Motor neuron (in vitro differentiated cells): ENCODE data around the gene LRRTM3. TPM values are rescaled to one million over a fixed set of nuclear protein-coding genes. Genes with fewer than 3 reads are reported as not detected.

Source experiments
- ATAC-seq, 8 experiments: fragments of 200-7000 bp; cut with Tn5 transposase; replicated peaks in 6 of 8; 2 replicates each; pipeline ENCODE4 v1.8.0; 2021; ENCODE audit warnings: mild to moderate bottlenecking in 8 of 8, moderate library complexity in 8 of 8
- H3K27ac ChIP-seq, 2 donors: fragments of 250-450 bp; sonication (Bioruptor Pico); 2 replicates each; pipeline ENCODE4 v1.9.0; 2021; ENCODE audit warnings: antibody characterized with exemption in 2 of 2, mild to moderate bottlenecking in 2 of 2, moderate library complexity in 1 of 2
- H3K4me1 ChIP-seq, 2 donors: fragments of 250-450 bp; sonication (Bioruptor Pico); replicated peaks in 1 of 2; 2 replicates each; pipeline ENCODE4 v1.6.1; 2021; ENCODE audit warnings: antibody characterized with exemption in 2 of 2, mild to moderate bottlenecking in 2 of 2, moderate library complexity in 1 of 2
- H3K4me3 ChIP-seq, 5 donors: fragments of 250-450 bp; sonication (Bioruptor Pico); 2 replicates each; pipeline ENCODE4 v1.9.0; 2021; ENCODE audit warnings: antibody characterized with exemption in 5 of 5, mild to moderate bottlenecking in 5 of 5, moderate library complexity in 4 of 5
- WGBS, 10 experiments: fragments of 450-650 bp; shearing (Covaris generic); methylation state at CpG; one replicate each; pipeline ENCODE4 v1.0.0; 2022; 5-methylcytosine and 5-hydroxymethylcytosine counted together
- in situ Hi-C, 9 experiments: fragments of 400-800 bp; cut with MboI; loops; one replicate each; pipeline ENCODE4 v1.15.0; 2021; ENCODE audit warnings: low sequenced_read_pairs in 9 of 9, low pct_unique_long_range_greater_than_20kb in 2 of 9; ENCODE audit not compliant: unreplicated experiment in 9 of 9
- total RNA-seq, 8 experiments: library from RNA; unstranded; fragments of 300-600 nt; gene quantifications; 2 replicates each; pipeline versions ENCODE4 v1.2.3 to v1.2.4, GENCODE V29; 2022

The LRRTM3 gene
- 10 to 100 TPM in 4 of 8 experiments, 1 to 10 TPM in 2, under 1 TPM in 1, not detected in 1; 0.40 to 16.9 (median 11.4) TPM for total RNA-seq

DNA sequence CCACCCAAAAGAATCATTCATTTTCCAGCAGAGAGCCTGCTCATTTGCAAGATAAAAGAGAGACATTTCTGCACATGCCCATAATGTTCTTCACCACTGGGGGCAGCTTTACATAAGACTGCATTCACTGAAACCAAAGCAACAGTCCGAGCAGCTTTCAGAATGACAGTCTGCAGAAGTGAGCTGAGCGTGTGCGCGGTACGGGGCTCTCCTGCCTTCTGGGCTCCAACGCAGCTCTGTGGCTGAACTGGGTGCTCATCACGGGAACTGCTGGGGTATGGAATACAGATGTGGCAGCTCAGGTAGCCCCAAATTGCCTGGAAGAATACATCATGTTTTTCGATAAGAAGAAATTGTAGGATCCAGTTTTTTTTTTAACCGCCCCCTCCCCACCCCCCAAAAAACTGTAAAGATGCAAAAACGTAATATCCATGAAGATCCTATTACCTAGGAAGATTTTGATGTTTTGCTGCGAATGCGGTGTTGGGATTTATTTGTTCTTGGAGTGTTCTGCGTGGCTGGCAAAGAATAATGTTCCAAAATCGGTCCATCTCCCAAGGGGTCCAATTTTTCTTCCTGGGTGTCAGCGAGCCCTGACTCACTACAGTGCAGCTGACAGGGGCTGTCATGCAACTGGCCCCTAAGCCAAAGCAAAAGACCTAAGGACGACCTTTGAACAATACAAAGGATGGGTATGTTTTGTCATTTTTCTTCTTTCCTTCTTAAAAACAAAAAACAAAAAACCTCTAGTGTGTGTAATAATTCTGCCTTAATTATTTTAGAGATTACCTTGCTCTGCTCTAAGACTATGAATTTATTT lies at the start of gene LRRTM3:
Gene LRRTM3 (plus strand): TSS at position 141 of the 820 bp plus-strand sequence.
- H3K27ac ChIP-seq, result peak within 1 kb of the TSS; percentile 37 to 65
- no peaks in the 10 kb centered on the region for H3K4me1 ChIP-seq
- H3K4me3 ChIP-seq, result peak within 1 kb of the TSS; percentile 37 to 81 (median 46)
- ATAC-seq, result peak; percentile 83 to 100 (median 95)
- in situ Hi-C loops, result loop anchor here in 3 of 9 experiments (25.0 kb wide), 1 partner anchor 586 kb away; no protein-coding TSS in a partner anchor
- 0 to 17% (median 0%) methylated on average over 1 to 9 of the region's 16 CpGs; no CpG with 5 or more reads in 1 of the 10 experiments for WGBS, 10 experiments

- in situ Hi-C loops, result no loop called here
- peaks cover 0 to 10% of the 10 kb centered on the region in 2 donors for H3K4me1 ChIP-seq
- no peak for ATAC-seq
- no peak overlapping the region for H3K27ac ChIP-seq
- H3K4me3 ChIP-seq, result no peak overlapping the region
- 10 to 93% (median 83%) methylated on average over 1 to 2 of the region's 2 CpGs; no CpG with 5 or more reads in 1 of the 10 experiments for WGBS, 10 experiments
Measured at GRCh38 chr10:66877361-66877760, 48.5 kb upstream of the LRRTM3 start.

DNA sequence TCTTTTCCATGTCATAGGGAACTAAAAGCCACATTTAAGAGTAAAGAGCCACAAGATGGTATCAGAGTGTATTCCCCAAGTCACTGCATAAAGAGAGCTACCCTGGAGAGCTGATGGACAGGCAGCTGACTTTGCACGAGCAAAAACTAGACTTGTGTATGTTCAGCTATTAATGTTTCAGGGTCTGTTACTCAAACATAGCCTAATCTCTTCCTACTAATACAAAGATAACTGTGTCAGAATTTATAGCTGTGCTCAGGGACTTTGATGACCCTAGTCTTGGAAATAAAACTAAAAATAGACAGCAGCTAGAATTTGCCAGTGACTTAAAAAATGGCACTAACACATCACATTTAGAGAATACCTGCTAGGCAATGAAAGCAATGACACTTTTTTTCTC lies 45.5 kb upstream of the LRRTM3 start:
- 0 to 88% (median 55%) methylated on average over 1 of the region's 1 CpG; no CpG with 5 or more reads in 5 of the 10 experiments for WGBS, 10 experiments
- in situ Hi-C loops, result no loop called here
- ATAC-seq, result peak in 3 of 8 experiments; percentile 62 to 75 (median 66)
- H3K4me3 ChIP-seq, result no peak overlapping the region
- peaks cover 0 to 10% of the 10 kb centered on the region in 2 donors for H3K4me1 ChIP-seq
- H3K27ac ChIP-seq, result no peak overlapping the region

DNA sequence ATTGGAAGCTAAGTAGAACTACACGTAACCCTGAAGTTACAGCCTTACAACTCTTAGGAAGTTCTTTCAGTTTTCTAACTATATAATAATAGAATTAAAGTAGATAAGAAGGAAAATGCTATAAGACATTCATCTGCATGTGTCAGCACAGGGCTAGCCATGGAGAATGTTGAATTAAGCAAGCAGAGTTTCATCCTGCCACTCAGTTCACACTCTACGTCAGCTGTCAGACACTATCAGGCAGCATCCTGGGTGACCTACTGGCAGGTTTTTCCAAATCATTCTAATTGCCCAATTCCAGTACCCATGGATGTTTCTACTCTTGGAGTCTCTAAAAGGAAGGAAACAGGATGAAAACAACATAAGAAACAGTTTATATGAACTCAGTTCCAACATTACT lies 45.0 kb upstream of the LRRTM3 start:
- no peak for ATAC-seq
- Histone ChIP-seq H3K4me3 (no peak overlapping the region), H3K4me1 (peaks cover 0 to 10% of the 10 kb centered on the region in 2 donors), H3K27ac (no peak overlapping the region)
- in situ Hi-C loops, result no loop called here
- WGBS, 10 experiments, result 14 to 100% (median 87%) methylated on average over 1 to 2 of the region's 2 CpGs

DNA sequence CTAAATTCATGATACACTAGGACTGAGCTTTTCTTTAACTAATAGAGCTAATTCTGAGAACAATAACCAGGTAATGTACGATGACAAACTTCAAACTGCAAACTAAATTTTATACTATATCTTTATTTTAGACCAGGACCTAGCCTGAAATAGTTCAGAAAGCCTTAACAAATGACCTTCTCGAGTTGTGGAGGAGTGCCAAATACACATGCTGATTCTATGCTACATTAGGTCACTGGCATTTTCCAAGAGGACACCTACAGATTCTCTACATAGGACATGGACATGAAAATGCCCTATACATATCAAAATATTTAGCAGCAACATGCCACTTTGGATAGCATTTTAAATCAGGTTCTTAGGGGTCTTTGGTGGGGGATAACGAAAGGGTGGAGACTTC lies 44.0 kb upstream of the LRRTM3 start:
- ATAC-seq, result no peak
- Histone ChIP-seq H3K4me3 (no peak overlapping the region), H3K4me1 (peaks cover 0 to 10% of the 10 kb centered on the region in 2 donors), H3K27ac (no peak overlapping the region)
- 0 to 100% (median 42%) methylated on average over 1 to 3 of the region's 3 CpGs; no CpG with 5 or more reads in 1 of the 10 experiments for WGBS, 10 experiments
- in situ Hi-C loops, result no loop called here

- 0 to 100% (median 67%) methylated on average over 1 to 2 of the region's 2 CpGs; no CpG with 5 or more reads in 2 of the 10 experiments for WGBS, 10 experiments
- peaks cover 0 to 10% of the 10 kb centered on the region in 2 donors for H3K4me1 ChIP-seq
Measured at GRCh38 chr10:66882271-66882670, 43.6 kb upstream of the LRRTM3 start.

GRCh38 chr10:66886848-66887247 lies 39.0 kb upstream of the LRRTM3 start:
- Histone ChIP-seq H3K4me3 (no peak overlapping the region), H3K27ac (no peak overlapping the region), H3K4me1 (peaks cover 0 to 5% of the 10 kb centered on the region in 2 donors)
- ATAC-seq, result no peak
- in situ Hi-C loops, result no loop called here

More at GRCh38 chr10:66882271-66882670, 43.6 kb upstream of the LRRTM3 start:
- H3K4me3 ChIP-seq, result no peak overlapping the region
- ATAC-seq, result no peak
- in situ Hi-C loops, result no loop called here
- H3K27ac ChIP-seq, result no peak overlapping the region

- Histone ChIP-seq H3K27ac (no peak overlapping the region), H3K4me1 (peaks cover 8 to 16% of the 10 kb centered on the region in 2 donors), H3K4me3 (no peak overlapping the region)
- ATAC-seq, result no peak
- in situ Hi-C loops, result no loop called here
- WGBS, 10 experiments, result 0 to 100% (median 20%) methylated on average over 1 of the region's 1 CpG; no CpG with 5 or more reads in 3 of the 10 experiments
Measured at GRCh38 chr10:66888237-66888636, 37.6 kb upstream of the LRRTM3 start.

- Histone ChIP-seq H3K4me1 (peaks cover 13 to 26% of the 10 kb centered on the region in 2 donors), H3K4me3 (peak overlapping the region in 1 of 5 donors; percentile 12), H3K27ac (peak overlapping the region; percentile 75 to 87)
- in situ Hi-C loops, result no loop called here
- peak in 5 of 8 experiments; percentile 85 to 98 (median 98) for ATAC-seq
- WGBS, 10 experiments, result 0 to 4% (median 0%) methylated on average over 1 to 2 of the region's 2 CpGs; no CpG with 5 or more reads in 2 of the 10 experiments
Measured at GRCh38 chr10:66892871-66893270, 33.0 kb upstream of the LRRTM3 start.

DNA sequence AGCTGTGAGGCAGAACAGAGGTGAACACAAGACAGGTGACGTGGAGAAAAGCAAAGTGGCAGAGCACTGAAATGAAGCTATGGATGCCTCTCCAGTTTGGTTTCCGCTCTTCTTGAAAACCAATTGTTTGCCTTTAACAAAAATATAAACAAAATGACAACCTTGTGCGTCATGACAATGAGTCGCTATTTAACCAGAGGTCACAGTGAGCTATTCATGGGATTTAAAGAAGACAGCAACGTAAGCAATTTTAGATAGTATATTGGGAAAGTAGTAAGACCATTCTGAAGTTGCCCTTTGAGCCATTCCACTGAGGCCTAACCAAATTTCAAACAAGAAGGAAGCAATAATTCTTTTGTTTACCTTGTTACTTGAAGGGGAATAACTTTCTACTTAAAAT lies 15.2 kb upstream of the LRRTM3 start:
- in situ Hi-C loops, result no loop called here

DNA sequence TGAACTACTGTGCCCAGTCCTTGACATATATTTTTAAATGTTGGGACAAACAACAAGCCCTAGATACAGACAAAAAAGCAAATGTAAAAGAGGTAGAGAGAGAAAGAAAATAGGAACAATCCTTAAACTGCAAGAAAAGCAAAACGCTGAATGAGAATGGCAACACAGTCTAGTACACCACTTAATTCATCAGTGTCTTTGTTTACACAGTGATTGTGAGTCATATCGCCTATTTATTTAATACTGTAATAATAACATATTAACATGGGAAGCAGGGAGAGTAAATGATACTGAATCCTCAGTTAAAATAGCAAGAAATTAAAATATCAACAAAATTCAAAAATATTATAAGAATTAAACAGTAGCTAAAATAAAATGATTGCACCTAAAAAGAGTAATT lies 9.8 kb upstream of the LRRTM3 start:
- H3K27ac ChIP-seq, result no peak overlapping the region
- 18 to 100% (median 86%) methylated on average over 1 to 2 of the region's 2 CpGs; no CpG with 5 or more reads in 1 of the 10 experiments for WGBS, 10 experiments
- no peak overlapping the region for H3K4me3 ChIP-seq
- no peaks in the 10 kb centered on the region for H3K4me1 ChIP-seq
- in situ Hi-C loops, result no loop called here
- ATAC-seq, result no peak

More for the DNA sequence above, 15.2 kb upstream of the LRRTM3 start:
- Histone ChIP-seq H3K27ac (no peak overlapping the region), H3K4me1 (no peaks in the 10 kb centered on the region), H3K4me3 (no peak overlapping the region)
- ATAC-seq, result no peak
- 33 to 100% (median 95%) methylated on average over 1 to 5 of the region's 5 CpGs; no CpG with 5 or more reads in 1 of the 10 experiments for WGBS, 10 experiments

DNA sequence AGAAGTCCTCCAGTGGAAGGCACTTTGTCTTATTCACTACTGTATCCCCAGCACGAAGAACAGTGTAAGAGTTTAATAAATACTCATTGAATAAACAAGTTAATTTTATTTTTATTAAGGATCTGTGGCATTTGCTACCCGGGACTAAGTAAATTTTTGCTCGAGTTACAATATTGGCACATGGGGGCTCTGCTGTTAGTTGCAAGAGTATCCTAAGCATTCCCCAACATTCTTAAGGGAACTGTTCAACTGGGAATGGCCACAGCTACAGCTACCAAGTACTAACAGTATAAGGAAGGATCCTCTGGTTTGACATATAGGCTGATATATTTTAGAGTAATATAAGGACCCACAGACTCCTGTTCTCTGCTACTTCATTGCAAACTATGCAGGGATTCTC lies 8.7 kb upstream of the LRRTM3 start:
- peak in 1 of 8 experiments; percentile 16 for ATAC-seq
- WGBS, 10 experiments, result 0 to 75% (median 40%) methylated on average over 1 to 3 of the region's 3 CpGs; no CpG with 5 or more reads in 1 of the 10 experiments
- no peak overlapping the region for H3K4me3 ChIP-seq
- H3K4me1 ChIP-seq, result no peaks in the 10 kb centered on the region
- in situ Hi-C loops, result no loop called here
- H3K27ac ChIP-seq, result no peak overlapping the region

DNA sequence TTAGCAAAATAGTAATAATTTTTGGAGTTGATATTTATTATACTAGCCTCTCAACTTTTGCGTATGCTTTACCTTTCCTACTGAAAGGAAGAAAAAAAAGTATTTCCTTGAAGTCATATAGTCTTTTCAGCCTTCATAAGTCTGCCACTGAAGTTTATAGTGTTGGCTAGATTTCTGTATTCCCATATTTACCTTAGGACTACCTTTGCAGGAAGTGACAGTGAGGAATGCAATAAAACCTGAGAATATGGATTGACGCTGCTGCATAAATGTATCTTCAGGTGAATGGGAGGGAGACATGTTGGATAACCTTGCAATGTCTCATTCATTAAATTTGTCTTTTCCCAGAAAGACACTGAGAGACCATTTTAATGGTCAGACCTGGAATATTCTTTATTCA lies 6.6 kb upstream of the LRRTM3 start:
- no peak for ATAC-seq
- WGBS, 10 experiments, result 20 to 100% (median 96%) methylated on average over 1 to 2 of the region's 2 CpGs; no CpG with 5 or more reads in 1 of the 10 experiments
- Histone ChIP-seq H3K27ac (no peak overlapping the region), H3K4me1 (no peaks in the 10 kb centered on the region), H3K4me3 (no peak overlapping the region)
- in situ Hi-C loops, result no loop called here
